ENCODE measurements around the gene PRCD.

DNA sequence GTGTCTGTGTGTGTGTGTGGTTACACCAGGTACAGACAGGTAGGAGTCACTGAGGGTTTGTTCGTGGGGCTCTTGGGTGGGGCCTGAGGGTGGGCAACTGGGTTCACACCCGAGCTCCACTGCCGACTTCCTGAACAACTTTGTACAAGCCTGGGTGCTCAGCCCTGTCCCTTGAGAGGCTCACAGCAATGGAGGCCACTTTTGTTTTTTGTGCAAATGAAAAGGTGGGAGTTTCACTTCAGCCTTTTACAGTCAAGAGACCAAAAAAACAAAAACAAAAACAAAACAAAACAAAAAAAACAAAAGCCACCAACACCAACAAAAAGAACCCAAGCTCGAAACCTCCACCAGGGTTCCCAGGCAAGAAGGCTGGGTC lies 41.0 kb upstream of the PRCD start:
- TF ChIP-seq, protein P1, sequence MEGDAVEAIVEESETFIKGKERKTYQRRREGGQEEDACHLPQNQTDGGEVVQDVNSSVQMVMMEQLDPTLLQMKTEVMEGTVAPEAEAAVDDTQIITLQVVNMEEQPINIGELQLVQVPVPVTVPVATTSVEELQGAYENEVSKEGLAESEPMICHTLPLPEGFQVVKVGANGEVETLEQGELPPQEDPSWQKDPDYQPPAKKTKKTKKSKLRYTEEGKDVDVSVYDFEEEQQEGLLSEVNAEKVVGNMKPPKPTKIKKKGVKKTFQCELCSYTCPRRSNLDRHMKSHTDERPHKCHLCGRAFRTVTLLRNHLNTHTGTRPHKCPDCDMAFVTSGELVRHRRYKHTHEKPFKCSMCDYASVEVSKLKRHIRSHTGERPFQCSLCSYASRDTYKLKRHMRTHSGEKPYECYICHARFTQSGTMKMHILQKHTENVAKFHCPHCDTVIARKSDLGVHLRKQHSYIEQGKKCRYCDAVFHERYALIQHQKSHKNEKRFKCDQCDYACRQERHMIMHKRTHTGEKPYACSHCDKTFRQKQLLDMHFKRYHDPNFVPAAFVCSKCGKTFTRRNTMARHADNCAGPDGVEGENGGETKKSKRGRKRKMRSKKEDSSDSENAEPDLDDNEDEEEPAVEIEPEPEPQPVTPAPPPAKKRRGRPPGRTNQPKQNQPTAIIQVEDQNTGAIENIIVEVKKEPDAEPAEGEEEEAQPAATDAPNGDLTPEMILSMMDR (IDR thresholded peaks at IDR 0.05): no peak
- TF ChIP-seq POLR2A (IDR thresholded peaks at IDR 0.05): no peak
